HFFc6 (cell line): ENCODE data around the gene RELL2. TPM values are rescaled to one million over a fixed set of nuclear protein-coding genes. Genes with fewer than 3 reads are reported as not detected.
A peak's percentile ranks its signal among the peaks of the same experiment; 100 is the strongest.

Source experiments
- DNase-seq: peaks from one replicate; pipeline ENCODE4 v3.0.0-alpha.2; 2018
- H3K27ac Mint-ChIP-seq: 2 replicates; pipeline ENCODE4 v1.8.0; 2020; ENCODE audit warnings: mild to moderate bottlenecking, mixed read lengths
- H3K27me3 Mint-ChIP-seq: 2 replicates; pipeline ENCODE4 v1.8.0; 2021; ENCODE audit warnings: mild to moderate bottlenecking, moderate library complexity, mixed read lengths; ENCODE audit not compliant: insufficient read depth
- H3K36me3 Mint-ChIP-seq: 2 replicates; pipeline ENCODE4 v1.8.0; 2021; ENCODE audit warnings: low read depth, mixed read lengths
- H3K4me1 Mint-ChIP-seq: 2 replicates; pipeline ENCODE4 v1.8.0; 2020; ENCODE audit warnings: low read depth, mixed read lengths
- H3K4me3 Mint-ChIP-seq: 2 replicates; pipeline ENCODE4 v1.8.0; 2020; ENCODE audit warnings: mild to moderate bottlenecking, moderate library complexity, mixed read lengths
- H3K9me3 Mint-ChIP-seq: 2 replicates; pipeline ENCODE4 v1.8.0; 2020; ENCODE audit warnings: mild to moderate bottlenecking, mixed read lengths
- CTCF ChIP-seq: fragments of 200-600 bp; sonication (generic); IDR thresholded peaks from 2 replicates; pipeline ENCODE4 v1.5.0; 2021; ENCODE audit warnings: antibody characterized with exemption, mild to moderate bottlenecking
- total RNA-seq, 6 experiments: library from RNA; stranded (reverse); fragmentation: NEBNext Ultra II Directional; extraction: Animal tissue kit (Norgen Biotek cat#: 25700); gene quantifications; 2 replicates in 1 of 6; 3 replicates in 5 of 6; pipeline ENCODE4 v1.2.3, GENCODE V29; 2021

RELL2 gene
- total RNA-seq, 6 experiments from 2014 or later, result 2.2 to 4.4 (median 3.0) TPM

- H3K27ac Mint-ChIP-seq, result 0 out of 2 replicates have a peak overlapping the region, but pooled peaks have one; percentile 19
- no peak overlapping the region for H3K4me3 Mint-ChIP-seq
- H3K4me1 Mint-ChIP-seq, result peaks cover 24% of the 10 kb centered on the region
- TF ChIP-seq CTCF, result no peak
- no peaks in the 10 kb centered on the region for H3K9me3 Mint-ChIP-seq
- no peaks in the 10 kb centered on the region; the same call in 1 of the 2 replicates for H3K27me3 Mint-ChIP-seq
- DNase-seq, result no peak
- peaks cover 34% of the 10 kb centered on the region for H3K36me3 Mint-ChIP-seq
These were observed 13.2 kb upstream of the RELL2 start for GRCh38 chr5:141623611-141624010.

- no peak for DNase-seq
- H3K4me1 Mint-ChIP-seq, result peaks cover 23% of the 10 kb centered on the region
- TF ChIP-seq CTCF, result no peak
- no peaks in the 10 kb centered on the region for H3K9me3 Mint-ChIP-seq
- no peaks in the 10 kb centered on the region for H3K27me3 Mint-ChIP-seq
- H3K36me3 Mint-ChIP-seq, result peaks cover 31% of the 10 kb centered on the region
- H3K27ac Mint-ChIP-seq, result no peak overlapping the region
- H3K4me3 Mint-ChIP-seq, result no peak overlapping the region
These were observed 8.5 kb upstream of the RELL2 start for GRCh38 chr5:141628175-141628788.

- Mint-ChIP-seq H3K4me1 (peaks cover 42% of the 10 kb centered on the region), H3K27ac (no peak overlapping the region), H3K9me3 (no peaks in the 10 kb centered on the region), H3K36me3 (peaks cover 22% of the 10 kb centered on the region), H3K4me3 (no peak overlapping the region), H3K27me3 (no peaks in the 10 kb centered on the region)
- no peak for TF ChIP-seq CTCF
- DNase-seq, result no peak
These were observed 6.1 kb upstream of the RELL2 start for GRCh38 chr5:141630570-141631140.

- Mint-ChIP-seq H3K27me3 (no peaks in the 10 kb centered on the region), H3K9me3 (no peaks in the 10 kb centered on the region), H3K36me3 (peaks cover 17% of the 10 kb centered on the region), H3K27ac (no peak overlapping the region), H3K4me1 (peaks cover 46% of the 10 kb centered on the region), H3K4me3 (no peak overlapping the region)
- TF ChIP-seq CTCF, result no peak
- DNase-seq, result no peak
These were observed 4.1 kb upstream of the RELL2 start for GRCh38 chr5:141632650-141633049.

GRCh38 chr5:141633871-141634561 is 2.8 kb upstream of the RELL2 start:
- no peak for DNase-seq
- no peak for TF ChIP-seq CTCF
- H3K27ac Mint-ChIP-seq, result no peak overlapping the region
- H3K36me3 Mint-ChIP-seq, result peaks cover 12% of the 10 kb centered on the region
- peaks cover 40% of the 10 kb centered on the region for H3K4me1 Mint-ChIP-seq
- H3K4me3 Mint-ChIP-seq, result no peak overlapping the region
- no peaks in the 10 kb centered on the region for H3K9me3 Mint-ChIP-seq
- no peaks in the 10 kb centered on the region for H3K27me3 Mint-ChIP-seq
